GM18499 (cell line): ENCODE results near the gene CPNE6.

ENCODE experiments used
- ATAC-seq: cut with Tn5 transposase; IDR thresholded peaks from one replicate; pipeline ENCODE4 v1.9.1; 2021; ENCODE audit warnings: moderate number of reproducible peaks; ENCODE audit not compliant: insufficient read depth, unreplicated experiment

CPNE6 gene

DNA sequence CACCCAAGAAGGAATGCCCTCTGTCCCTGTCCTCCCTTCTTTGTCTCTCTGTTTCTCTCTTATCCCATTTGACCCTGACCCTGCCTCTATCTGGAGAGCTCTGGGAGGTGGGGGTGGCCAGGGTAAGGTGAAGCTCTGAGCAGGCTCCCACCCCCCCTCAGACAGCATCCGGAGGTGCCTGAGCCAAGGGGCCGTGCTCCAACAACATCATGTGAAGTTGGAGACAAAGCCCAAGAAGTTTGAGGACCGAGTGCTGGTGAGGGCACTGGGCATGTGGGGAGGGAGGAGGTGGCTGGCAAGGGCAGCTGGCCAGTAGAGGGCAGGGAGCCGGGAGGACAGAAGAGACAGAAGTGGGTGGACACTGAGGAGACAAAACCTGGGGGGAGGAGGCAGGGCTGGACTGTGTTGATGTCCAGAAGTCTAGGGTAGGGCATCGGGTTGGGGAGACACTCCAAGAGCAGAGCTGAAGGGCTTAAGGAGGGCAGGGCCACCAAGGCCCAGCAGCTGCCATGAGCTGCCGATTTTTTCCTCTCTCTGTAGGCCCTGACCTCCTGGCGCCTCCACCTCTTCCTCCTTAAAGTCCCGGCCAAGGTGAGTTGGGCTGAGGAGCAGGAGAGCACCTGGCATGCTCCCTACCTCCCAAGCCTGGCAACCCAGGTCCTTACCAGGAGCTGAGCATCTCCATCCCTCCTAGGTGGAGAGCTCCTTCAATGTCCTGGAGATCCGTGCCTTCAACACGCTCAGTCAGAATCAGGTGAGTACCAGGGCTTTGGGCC, 17.6 kb upstream of the CPNE6 start:
- ATAC-seq: no peak

DNA sequence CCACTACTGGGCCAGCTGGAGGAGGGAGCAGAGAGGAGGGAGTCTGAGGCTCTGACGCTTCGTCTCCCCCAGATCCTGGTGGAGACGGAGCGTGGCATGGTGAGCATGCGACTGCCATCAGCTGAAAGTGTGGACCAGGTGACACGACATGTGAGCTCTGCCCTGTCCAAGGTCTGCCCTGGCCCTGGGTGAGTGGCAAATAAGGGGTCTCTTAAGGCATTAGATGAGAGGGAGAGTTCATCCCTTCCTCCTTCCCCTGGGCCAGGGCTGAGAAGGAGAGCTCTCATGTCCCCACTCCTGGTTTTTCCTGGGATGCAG, 17.1 kb upstream of the CPNE6 start:
- ATAC-seq: no peak

DNA sequence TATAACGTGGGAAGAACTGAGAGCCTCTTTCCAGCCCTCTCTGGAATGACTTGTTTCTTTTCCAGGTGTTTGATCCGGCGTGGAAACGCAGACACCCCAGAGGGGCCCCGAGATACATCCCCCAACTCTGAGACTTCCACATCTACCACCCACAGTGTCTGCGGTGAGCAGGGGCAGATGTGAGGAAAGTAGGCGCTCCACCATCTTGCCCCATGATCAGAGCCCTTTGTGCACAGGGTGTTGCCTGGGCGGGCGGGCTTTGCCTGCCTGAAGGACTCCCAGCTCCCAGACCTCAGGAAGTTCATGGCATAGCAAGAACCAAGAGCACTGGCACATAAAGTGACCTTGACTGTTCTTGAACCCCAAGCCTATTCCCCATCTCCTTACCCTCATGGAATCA, 16.7 kb upstream of the CPNE6 start:
- ATAC-seq: no peak

DNA sequence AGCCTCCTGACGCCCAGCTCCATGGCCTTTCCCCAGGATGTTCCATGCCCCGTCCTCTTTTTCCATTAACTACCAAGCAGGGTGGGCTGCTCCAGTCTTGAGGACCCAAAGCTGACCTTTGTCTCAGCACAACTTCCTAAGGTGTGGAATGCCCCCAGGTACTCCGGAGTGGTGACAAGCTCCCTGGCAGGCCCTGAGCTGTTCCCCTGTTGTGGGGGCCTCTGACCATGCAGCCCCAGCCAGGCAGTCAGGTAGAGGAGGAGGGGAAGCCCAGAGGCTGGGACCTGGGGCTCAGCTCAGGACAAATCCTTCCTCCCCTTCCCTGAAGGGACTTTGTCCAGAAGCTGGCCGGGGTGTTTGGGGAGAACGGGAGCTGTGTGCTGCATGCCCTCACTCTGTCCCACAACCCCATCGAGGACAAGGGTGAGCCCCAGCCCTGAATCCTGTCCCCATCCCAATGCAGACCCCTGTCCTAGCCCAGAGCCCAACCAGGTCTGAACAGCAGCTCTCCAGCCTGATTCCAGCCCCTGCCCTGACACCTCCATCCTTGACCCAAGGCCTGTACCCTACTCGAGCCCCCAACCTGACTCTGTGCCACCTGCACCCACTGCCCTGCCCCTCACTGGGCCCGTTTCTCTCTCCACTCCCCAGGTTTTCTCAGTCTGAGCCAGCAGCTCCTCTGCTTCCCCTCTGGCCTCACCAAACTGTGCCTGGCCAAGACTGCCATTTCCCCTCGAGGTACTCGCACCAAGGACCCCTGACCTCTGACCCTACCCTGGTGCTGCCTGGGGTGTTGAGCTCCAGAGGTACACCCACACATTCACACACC, 15.2 kb upstream of the CPNE6 start:
- no peak for ATAC-seq

DNA sequence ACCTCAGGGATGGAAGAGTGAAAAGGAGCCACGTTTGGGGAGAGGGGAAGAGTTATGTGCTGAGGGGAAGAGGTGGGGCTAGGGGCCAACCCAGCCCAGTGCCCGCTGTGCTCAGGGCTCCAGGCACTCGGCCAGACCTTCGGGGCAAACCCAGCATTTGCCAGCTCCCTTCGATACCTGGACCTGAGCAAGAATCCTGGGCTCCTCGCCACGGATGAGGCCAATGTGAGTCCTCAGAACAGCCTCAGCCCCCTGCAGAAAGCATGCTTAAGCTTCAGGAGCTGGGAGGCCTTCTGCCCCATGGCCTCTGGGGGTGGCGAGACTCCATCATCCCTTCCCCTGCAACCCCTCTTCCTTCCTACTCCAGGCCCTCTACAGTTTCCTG, 14.6 kb upstream of the CPNE6 start:
- ATAC-seq: no peak

DNA sequence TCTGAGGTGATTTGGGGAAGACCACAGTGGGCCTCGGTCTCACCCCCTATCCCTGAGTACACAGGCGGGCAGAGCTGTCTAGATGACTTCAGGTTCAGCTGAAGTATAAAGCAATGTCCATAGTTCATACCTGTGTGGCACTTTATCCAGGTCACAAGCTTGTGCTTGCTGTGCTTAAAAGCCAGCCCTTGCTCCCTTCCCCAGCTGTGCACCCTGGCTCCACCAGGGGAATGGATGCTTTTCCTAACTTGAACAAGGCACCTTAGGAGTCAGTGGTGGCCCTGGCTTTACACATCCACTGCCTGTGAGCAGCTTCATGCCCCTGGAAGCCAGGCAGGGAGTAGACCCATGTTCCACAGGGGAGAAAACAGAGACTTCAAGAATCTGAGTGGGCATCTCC, 14.1 kb upstream of the CPNE6 start:
- no peak for ATAC-seq

DNA sequence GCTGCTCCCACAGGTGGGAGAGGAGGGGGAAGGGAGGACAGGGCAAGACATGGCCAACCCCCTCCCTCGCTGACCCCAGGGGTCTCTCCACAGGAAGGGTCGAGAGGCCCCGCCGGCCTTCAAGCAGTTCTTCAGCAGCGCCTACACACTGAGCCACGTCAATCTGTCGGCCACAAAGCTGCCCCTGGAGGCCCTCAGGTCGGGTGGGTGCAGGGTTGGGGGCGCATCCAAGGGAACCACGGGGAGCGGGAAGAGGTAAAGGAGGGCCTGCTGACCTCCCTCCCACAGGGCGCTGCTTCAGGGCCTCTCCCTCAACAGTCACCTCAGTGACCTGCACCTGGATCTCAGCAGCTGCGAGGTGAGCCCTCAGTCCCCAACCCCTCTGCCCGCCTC, 13.5 kb upstream of the CPNE6 start:
- no peak for ATAC-seq

DNA sequence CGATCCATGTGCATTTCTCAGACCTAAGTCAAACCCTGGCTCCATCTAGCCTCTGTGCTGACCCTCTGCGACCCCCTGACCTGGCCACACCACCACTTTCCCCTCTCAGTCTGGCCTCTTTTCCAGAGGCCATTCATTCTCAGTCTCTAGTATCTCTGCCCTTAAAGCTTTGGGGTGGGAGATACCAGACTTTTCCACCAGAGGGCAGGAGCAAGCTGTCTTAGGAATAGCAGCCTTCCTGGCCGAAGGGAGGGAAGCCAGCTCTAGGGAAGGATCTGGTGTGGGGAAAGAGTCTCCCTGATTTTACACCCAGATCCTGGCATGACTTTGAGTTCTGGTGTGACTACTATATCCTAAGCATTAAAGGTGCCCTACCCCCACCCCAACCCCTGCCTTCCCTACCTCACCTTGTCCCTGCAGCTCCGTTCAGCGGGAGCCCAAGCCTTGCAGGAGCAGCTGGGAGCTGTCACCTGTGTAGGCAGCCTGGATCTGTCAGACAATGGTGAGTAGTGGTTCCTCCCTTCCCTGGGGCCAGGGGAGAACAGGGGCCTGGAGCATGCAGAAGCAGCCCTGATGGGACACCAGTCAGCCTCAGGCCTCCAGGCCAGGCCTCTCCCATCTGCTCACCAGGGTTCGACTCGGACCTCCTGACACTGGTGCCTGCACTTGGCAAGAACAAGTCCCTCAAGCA, 13.0 kb upstream of the CPNE6 start:
- no peak for ATAC-seq

DNA sequence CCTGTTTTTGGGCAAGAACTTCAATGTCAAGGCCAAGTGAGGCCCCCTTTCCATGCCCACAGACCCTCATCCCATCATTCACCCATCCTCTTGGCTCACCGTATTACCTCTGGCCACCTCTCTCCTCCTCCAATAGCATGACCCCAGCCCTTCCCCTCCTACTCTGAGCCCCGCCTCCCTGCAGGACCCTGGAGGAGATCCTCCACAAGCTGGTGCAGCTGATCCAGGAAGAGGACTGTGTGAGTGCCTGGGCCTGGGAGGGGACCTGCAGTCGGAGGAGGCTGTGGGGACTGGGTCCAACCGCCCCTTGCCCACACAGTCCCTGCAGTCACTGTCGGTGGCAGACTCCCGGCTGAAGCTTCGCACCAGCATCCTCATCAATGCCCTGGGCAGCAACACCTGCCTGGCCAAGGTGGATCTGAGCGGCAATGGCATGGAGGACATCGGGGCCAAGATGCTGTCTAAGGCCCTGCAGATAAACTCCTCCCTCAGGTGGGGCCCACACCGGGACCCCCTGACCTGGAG, 12.3 kb upstream of the CPNE6 start:
- no peak for ATAC-seq

DNA sequence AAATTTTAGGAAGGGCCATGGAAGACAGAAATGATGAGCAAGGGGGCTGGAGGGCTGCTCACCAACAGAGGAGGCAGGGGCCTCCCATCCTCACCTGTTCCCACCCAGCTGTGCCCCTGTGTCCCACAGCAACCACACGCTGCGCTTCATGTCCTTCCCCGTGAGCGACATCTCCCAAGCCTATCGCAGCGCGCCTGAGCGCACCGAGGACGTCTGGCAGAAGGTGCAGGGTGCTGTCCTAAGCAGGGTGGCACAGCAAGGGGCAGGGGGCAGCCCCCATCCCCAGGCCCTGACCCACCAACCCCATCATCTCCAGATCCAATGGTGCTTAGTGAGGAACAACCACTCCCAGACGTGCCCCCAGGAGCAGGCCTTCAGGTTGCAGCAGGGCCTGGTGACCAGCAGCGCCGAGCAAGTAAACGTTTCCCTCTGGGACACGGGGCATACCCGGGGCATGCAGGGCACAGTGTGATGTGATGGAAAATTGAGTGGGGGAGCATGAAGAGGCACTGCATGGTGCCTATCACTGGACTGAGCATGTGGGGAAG, 11.4 kb upstream of the CPNE6 start:
- ATAC-seq: no peak

DNA sequence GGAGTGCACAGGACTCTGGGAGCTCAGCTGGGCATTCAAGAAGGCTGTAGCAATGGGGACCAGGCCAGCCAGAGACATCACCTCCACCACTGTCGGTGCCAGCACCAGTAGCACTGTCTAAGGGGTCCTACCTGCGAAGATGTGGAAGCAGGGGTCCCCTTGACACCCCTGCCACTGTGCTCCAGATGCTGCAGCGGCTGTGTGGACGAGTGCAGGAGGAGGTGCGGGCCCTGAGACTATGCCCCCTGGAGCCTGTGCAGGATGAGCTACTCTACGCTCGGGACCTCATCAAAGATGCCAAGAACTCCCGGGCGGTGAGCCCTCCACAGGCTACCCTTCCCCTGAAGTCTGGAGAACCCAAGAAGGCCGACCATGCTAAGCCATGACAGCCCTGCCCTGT, 10.9 kb upstream of the CPNE6 start:
- ATAC-seq: no peak

DNA sequence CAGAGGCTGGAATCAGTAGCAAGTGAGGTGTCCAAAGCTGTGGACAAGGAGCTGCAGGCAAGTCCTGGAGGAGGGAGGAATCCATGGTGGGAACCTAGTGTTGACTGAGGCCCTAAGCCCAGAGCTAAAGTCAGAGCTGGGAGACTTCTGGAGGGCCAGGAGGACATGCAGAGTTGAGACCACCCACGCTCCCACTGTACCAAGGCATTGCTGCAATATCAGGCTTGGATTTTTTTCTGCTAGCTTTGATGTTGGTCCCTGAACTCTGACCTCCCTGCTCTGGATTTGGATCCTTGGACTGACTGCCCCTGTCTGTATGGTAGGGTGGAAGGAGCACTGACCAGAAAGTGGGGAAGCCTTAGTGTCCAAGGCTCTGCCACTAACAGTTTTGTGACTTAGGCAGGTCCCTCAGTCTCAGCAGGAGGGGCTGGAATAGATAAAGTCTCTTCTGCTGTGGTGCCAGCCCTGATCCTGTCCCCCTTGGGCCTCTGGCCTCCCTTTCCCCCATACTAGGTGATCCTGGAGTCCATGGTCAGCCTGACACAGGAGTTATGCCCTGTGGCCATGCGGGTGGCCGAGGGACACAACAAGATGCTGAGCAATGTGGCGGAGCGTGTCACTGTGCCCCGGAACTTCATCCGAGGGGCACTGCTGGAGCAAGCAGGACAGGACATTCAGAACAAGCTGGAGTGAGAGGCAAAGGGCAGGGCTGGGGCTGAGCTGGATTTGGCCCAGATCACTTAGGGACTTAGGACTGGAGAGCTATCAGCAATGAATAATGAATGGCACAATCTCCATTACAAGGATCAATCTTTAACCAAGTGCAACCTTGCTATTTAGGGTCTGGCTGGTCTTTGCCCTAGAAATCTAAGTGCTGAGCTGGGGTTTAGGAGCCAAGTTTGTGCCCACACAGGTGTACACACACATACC, 10.1 kb upstream of the CPNE6 start:
- ATAC-seq: no peak

DNA sequence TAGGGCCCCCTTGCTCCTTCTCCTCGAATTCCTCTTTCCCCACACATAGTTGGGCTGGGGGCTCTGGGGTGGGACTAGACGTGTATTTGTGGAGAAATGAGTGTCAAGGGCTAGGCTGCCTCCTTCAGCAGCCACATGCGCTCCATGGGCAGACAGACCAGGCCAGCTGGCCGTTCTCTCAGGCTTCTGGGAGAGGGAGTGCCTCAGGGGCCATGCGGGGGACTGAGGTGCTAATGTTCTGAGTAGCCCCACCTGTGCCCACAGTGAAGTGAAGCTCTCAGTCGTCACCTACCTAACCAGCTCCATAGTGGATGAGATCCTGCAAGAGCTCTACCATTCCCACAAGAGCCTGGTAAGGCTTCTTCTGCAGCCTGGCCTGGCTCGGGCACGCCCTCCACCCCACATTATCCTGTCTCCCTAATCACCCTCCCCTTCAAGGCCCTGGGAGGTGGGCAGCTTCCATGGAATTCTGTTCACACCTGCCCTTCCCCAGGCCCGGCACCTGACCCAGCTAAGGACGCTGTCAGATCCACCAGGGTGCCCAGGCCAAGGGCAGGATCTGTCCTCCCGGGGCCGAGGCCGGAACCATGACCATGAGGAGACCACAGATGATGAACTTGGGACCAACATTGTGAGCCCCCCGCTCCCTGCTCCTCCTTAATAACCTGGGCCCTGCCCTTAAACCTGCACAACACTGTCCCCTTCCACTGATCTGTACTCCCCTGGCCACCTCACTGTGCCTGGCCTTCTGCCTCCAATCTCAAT, 9.0 kb upstream of the CPNE6 start:
- no peak for ATAC-seq

DNA sequence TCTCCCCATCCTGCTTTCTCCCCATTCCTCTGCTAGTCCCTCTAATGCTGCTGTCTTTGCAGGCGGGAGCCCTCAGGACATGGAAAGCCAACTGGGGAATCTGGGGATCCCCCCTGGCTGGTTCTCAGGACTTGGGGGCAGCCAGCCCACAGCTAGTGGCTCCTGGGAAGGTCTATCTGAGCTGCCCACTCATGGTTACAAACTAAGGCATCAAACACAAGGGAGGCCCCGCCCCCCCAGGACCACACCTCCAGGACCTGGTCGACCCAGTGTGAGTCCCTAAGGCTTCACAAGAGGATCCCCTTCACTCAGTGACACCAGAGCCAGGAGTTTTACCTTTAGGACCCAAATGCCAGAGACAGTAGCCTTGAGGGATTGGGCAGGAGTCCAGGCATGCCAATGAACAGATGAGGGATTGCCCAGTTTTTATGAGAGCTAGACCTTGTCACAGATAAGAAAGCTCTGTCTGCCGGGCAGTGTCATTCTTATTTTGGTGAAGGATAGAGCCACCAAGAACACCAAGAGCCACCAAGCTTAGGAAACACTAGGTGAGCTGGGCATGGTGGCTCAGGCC, 8.0 kb upstream of the CPNE6 start:
- ATAC-seq: no peak

DNA sequence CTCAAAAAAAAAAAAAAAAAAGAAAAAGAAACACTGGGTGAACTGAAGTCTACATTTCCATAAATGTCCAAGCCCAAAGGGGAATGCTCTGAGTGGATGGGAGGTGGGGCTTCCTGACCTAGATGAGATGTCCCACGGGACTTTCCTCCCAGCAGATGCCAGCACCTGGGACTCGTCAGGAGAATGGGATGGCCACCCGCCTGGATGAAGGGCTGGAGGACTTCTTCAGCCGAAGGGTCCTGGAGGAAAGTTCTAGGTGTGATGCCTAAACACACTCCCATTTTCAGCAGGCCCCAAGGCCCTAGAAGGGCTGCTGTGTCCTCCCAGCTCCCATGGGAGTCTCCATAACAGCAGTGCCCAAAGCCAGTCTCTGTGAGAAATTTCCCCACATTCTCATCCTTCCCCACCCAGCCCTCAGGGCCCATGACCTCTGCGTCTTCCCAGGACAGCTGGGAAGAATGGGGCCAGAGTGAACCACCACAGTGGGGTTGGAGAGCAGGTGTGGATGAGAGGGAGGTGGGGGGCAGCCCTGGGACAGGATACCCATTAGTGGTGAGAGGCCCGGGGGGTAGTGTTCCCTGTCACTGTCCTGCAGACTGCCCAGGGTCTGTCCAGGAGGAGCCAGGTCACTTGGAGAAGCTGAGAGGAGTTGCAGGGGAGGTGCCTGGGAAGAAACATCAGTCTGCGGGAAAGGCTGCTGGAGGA, 7.1 kb upstream of the CPNE6 start:
- no peak for ATAC-seq

DNA sequence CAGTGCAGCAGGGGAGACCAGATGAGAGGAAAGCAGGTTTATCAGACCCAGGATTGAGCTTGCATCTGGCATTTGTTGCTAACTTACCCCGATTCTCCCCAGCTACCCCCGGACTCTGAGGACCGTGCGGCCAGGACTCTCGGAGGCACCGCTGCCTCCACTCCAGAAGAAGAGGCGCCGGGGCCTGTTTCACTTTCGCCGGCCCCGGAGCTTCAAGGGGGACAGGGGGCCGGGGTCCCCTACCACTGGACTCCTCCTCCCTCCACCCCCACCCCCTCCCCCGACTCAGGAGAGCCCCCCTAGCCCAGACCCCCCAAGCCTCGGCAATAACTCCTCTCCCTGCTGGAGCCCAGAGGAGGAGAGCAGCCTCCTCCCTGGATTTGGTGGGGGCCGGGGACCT, 6.5 kb upstream of the CPNE6 start:
- no peak for ATAC-seq

DNA sequence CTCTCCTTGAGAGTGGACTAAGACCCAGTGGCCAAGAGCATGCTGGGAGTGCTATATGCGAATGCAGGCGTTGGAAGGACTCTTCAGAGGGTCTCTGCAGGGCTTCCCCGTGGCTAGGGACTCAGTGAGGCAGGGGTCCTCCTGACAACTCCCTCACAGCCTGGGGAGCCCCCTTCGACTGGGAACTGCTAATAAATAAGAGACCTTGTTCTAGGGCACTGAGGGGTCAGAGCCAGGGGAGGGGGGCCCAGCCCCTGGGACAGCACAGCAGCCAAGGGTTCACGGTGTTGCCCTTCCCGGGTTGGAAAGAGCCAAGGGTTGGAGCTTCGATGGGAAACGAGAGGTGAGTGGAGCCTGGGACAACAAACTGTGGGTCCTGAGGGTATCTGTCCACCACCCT, 6.0 kb upstream of the CPNE6 start:
- no peak for ATAC-seq

DNA sequence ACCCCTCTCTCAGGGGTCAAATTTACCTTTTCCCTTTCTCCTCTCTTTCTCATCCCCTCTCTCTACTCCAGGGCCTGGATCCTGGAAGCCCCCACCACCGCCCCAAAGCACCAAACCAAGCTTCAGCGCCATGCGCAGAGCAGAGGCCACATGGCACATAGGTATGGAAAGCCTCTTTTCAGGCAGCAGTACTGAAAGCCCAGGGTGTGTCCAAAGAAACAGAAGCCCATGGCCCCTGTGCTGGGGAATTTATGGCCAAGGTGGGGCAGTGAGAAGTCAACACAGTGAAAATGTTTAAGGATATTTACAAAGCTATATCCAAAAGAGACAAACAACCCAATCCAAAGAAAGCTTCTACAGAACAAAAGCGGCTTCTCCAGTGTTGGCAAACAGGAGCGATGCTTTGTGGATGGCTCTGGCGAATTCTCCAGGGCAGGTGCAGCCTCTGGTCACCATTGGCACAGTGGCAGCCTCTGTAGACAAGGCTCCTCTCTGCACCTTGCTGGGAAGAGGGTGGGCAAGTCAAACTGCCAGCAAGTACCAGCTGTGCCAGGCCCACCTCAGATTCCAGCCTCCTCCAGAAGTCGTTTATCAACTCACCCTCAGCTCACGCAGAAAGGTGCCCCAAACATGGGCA, 4.7 kb upstream of the CPNE6 start:
- no peak for ATAC-seq
